NT2/D1 (cell line): ENCODE data around the gene LRRC23.
A peak's percentile ranks its signal among the peaks of the same experiment; 100 is the strongest.
"Not testable (repeated sequence)": the region's sequence is repeated elsewhere in the genome, so short reads cannot be mapped to it uniquely, and the experiment has no call there.

Experiments used
- DNase-seq: peaks from one replicate; pipeline ENCODE4 v3.0.0-alpha.2; 2011; ENCODE audit warnings: low read depth, low spot score
- H3K27me3 ChIP-seq: 2 replicates; pipeline ENCODE4 v1.6.0; 2011; ENCODE audit warnings: mild to moderate bottlenecking; ENCODE audit not compliant: insufficient read length, insufficient read depth
- H3K36me3 ChIP-seq: 2 replicates; pipeline ENCODE4 v1.6.1; 2011; ENCODE audit warnings: mild to moderate bottlenecking, low read length, mixed read lengths; ENCODE audit not compliant: insufficient read depth, insufficient read length
- H3K4me1 ChIP-seq: 2 replicates; pipeline ENCODE4 v1.5.1; 2011; ENCODE audit not compliant: insufficient read depth, insufficient read length
- H3K4me3 ChIP-seq: 2 replicates; pipeline ENCODE4 v1.5.1; 2011; ENCODE audit warnings: low read depth; ENCODE audit not compliant: insufficient read length
- H3K9ac ChIP-seq: 2 replicates; pipeline ENCODE4 v1.6.0; 2011; ENCODE audit warnings: low read depth; ENCODE audit not compliant: insufficient read length
- H3K9me3 ChIP-seq: 2 replicates; pipeline ENCODE4 v1.5.1; 2011; ENCODE audit warnings: mild to moderate bottlenecking, low read length; ENCODE audit not compliant: insufficient read depth
- SUZ12 ChIP-seq: IDR thresholded peaks from 2 replicates; pipeline ENCODE4 v1.6.1; 2011; ENCODE audit not compliant: insufficient read length, insufficient read depth; ENCODE audit errors: extremely low read depth
- YY1 ChIP-seq: IDR thresholded peaks from 2 replicates; pipeline ENCODE4 v1.6.1; 2011; ENCODE audit not compliant: insufficient read length, insufficient read depth
- ZNF274 ChIP-seq: IDR thresholded peaks from 2 replicates; pipeline ENCODE4 v1.6.1; 2011; ENCODE audit warnings: mild to moderate bottlenecking, low read depth, low read length

The LRRC23 gene

DNA sequence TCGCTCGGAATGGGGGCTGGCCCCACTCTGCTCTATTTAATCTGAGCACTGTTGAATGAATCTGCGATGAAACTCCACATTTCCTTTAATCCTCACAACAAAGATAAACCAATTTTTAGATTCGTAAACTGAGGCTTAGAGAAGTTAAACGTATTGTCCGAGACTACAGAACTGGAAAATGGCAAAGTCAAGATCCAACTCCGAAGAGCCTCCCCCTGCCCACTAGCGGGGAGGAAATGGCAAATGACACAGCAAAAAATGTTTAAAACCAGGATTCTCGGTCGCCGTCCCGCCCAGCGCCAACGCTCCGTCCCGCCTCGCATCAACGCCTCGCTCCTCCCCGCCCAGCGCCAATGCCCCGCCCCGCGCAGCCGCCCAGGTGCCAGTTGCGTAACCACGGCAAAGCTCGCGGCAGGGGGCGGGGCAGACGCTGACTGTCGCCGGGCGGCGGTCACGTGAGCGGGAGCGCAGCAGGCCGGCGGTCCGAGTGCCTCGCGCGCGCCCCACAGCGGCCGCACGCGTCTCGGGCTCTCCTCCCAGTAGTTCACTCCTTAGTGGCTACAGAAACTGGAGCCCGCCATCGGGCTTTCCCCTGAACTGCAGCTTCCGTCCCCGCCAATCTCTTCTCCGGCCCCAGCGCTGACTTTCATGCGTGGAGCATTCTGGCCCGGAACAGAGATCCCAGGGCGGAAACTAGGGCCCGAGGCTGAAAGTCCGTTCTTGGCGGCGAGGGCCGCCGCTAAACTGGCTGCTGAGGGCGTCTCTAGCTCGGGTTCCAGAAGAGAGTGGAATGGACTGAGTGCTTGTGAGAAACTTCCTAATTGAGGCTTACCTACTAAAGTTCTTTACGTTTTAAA is 13.6 kb upstream of the LRRC23 start:
- H3K9me3 ChIP-seq = no peaks in the 10 kb centered on the region
- no peak for TF ChIP-seq ZNF274
- no peak for TF ChIP-seq YY1
- TF ChIP-seq SUZ12 = no peak
- H3K9ac ChIP-seq = peak overlapping the region; percentile 90
- H3K27me3 ChIP-seq = no peaks in the 10 kb centered on the region
- peaks cover 13% of the 10 kb centered on the region for H3K4me1 ChIP-seq
- H3K4me3 ChIP-seq = peak overlapping the region; percentile 65
- no peaks in the 10 kb centered on the region for H3K36me3 ChIP-seq
- peak; percentile 100 for DNase-seq

DNA sequence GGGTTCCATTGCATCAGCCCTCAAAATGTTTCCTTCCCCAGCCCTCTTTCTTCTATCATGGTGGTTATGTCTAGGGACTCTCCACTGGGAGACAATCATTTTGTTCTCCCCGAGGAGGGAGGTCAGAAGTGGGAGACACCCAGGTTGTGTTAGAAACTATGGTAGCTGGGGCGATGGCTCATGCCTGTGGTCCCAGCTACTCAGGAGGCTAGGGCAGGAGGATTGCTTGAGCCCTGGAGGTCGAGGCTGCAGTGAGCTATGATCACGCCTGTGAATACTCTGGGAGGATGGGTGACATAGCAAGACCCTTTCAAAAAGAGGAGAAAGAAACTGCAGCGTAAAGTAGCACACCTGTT is 13.0 kb upstream of the LRRC23 start:
- Histone ChIP-seq H3K36me3 (no peaks in the 10 kb centered on the region), H3K9ac (peak overlapping the region; percentile 88), H3K9me3 (no peaks in the 10 kb centered on the region), H3K4me3 (peak overlapping the region; percentile 65), H3K27me3 (no peaks in the 10 kb centered on the region), H3K4me1 (peaks cover 13% of the 10 kb centered on the region)
- no peak for DNase-seq
- no peak for TF ChIP-seq ZNF274

DNA sequence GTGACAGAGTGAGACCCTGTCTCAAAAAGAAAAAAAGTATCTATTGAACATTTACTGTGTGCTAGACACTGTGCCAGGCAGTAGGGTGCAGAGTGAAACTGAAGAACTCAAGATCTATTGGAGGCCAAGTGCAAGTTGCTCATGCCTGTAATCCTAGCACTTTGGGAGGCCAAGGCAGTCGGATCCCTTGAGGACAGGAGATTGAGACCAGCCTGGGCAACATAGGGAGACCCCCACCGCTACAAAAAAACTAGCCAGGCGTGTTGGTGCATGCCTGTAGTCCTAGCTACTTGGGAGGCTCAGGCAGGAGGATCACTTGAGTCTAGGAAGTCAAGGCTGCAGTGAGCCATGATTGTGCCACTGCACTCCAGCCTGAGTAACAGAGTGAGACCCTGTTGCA is 11.9 kb upstream of the LRRC23 start:
- H3K9ac ChIP-seq = not testable (repeated sequence)

DNA sequence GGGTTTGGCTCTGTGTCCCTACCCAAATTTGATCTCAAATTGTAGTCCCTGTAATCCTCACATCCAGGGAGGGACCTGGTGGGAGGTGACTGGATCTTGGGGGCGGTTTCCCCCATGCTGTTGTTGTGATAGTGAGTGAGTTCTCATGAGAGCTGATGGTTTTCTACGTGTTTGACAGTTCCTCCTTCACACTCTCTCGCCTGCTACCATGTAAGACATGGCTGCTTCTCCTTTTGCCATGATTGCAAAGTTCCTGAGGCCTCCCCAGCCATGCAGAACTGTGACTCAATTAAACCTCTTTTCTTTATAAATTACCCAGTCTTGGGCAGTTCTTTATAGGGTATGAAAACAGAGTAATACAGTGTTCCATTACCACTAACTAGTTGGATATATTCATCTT is 10.3 kb upstream of the LRRC23 start:
- DNase-seq = no peak
- Histone ChIP-seq H3K9ac (no peak overlapping the region), H3K36me3 (no peaks in the 10 kb centered on the region), H3K9me3 (no peaks in the 10 kb centered on the region), H3K4me1 (no peaks in the 10 kb centered on the region), H3K4me3 (no peak overlapping the region), H3K27me3 (no peaks in the 10 kb centered on the region)
- TF ChIP-seq ZNF274 (no peak), YY1 (no peak), SUZ12 (no peak)

More for the DNA sequence above, 11.9 kb upstream of the LRRC23 start:
- not testable (repeated sequence) for H3K27me3 ChIP-seq, H3K36me3 ChIP-seq, H3K4me3 ChIP-seq, H3K9me3 ChIP-seq, DNase-seq
- peaks cover 10% of the 10 kb centered on the region for H3K4me1 ChIP-seq

DNA sequence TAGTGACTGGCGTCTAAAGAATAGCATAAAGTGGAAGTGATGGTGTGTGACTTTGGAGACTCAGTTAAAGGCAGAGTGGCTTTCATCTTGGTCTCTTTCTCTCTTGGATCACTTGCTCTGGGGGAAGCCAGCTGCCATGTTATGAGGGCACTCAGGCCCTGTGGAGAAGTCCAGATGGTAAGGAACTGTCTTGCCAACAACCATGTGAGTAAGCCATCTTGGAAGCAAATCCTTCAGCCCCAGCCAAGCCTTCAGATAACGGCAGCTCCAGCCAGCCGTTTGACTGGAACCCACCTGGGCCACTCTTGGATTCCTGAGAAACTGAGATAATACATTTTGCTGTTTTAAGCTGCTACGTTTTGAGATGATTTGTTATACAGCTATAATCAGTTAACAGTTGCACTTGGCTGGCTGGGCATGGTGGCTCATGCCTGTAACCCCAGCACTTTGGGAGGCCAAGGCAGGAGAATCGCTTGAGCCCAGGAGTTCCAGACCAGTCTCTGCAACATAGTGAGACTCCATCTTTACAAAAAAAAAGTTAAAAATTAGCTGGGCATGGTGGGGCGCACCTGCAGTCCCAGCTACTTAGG is 7.7 kb upstream of the LRRC23 start:
- H3K4me1 ChIP-seq = no peaks in the 10 kb centered on the region

DNA sequence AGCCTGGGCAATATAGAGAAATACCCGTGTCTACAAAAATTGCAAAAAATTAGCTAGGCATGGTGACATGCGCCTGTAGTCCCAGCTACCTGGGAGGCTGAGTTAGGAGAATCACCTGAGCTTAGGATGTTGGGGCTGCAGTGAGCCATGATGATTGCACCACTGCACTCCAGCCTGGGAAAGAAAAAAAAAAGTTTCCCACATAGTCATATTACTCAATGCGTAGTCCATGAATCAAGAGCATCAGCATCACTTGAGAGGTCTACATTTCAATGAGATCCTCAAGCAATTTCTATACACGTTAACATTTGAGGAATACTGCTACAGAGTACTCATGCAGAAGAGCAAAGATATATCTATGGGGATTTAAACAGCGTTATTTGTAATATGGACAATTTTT is 5.2 kb upstream of the LRRC23 start:
- no peak for DNase-seq
- H3K9ac ChIP-seq = no peak overlapping the region
- H3K36me3 ChIP-seq = no peaks in the 10 kb centered on the region
- no peaks in the 10 kb centered on the region for H3K27me3 ChIP-seq
- H3K4me1 ChIP-seq = peaks cover 5% of the 10 kb centered on the region
- no peak for TF ChIP-seq YY1
- TF ChIP-seq SUZ12 = no peak
- TF ChIP-seq ZNF274 = no peak
- H3K4me3 ChIP-seq = no peak overlapping the region
- no peaks in the 10 kb centered on the region for H3K9me3 ChIP-seq

More for the DNA sequence above, 7.7 kb upstream of the LRRC23 start:
- TF ChIP-seq ZNF274 = no peak
- H3K36me3 ChIP-seq = no peaks in the 10 kb centered on the region
- no peak overlapping the region for H3K9ac ChIP-seq
- H3K9me3 ChIP-seq = no peaks in the 10 kb centered on the region
- DNase-seq = no peak
- H3K4me3 ChIP-seq = no peak overlapping the region
- H3K27me3 ChIP-seq = no peaks in the 10 kb centered on the region

DNA sequence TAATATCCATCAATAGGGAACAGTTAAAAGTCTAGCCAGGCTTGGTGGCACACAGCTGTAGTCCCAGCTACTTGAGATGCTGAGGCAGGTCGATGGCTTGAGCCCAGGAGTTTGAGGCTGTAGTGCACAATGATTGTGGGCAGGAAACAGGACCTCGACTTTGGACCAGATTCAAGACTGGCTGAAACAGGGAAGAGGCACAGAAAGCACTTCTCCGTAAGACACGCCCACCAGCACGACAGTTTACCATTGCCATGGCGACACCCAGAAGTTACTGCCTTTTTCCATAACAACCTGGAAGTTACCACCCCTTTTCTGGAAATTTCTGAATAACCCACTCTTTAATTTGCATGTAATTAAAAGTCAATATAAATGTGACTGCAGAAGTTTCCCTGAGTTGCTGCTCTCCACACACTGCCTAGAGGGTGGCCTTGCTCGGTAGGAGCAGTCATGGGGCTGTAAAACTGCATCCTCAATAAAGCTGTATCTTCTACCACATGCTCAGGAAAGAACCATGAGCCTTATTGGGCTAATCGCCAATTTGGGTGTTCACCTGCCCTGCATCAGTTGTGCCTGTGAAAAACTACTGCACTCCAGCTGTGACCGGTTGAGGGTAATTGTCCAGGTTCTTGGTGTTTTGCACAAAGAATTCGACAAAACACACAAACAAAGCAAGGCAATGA is 4.6 kb upstream of the LRRC23 start:
- DNase-seq = no peak
- H3K27me3 ChIP-seq = no peaks in the 10 kb centered on the region
- no peaks in the 10 kb centered on the region for H3K36me3 ChIP-seq
- H3K4me1 ChIP-seq = peaks cover 5% of the 10 kb centered on the region
- H3K9ac ChIP-seq = no peak overlapping the region
- no peak overlapping the region for H3K4me3 ChIP-seq
- no peaks in the 10 kb centered on the region for H3K9me3 ChIP-seq
- no peak for TF ChIP-seq YY1
- TF ChIP-seq SUZ12 = no peak
- TF ChIP-seq ZNF274 = no peak
